ENCODE results near the gene HSFX3. TPM values are rescaled to one million over a fixed set of nuclear protein-coding genes. Genes with fewer than 3 reads are reported as not detected.
"Not testable (repeated sequence)": the region's sequence is repeated elsewhere in the genome, so short reads cannot be mapped to it uniquely, and the experiment has no call there.

HSFX3 gene
- total and polyA plus RNA-seq, 2 of the 13 experiments (the other 11 are each of a cell fraction or from before 2014, with no cell fraction given) = not detected

DNA sequence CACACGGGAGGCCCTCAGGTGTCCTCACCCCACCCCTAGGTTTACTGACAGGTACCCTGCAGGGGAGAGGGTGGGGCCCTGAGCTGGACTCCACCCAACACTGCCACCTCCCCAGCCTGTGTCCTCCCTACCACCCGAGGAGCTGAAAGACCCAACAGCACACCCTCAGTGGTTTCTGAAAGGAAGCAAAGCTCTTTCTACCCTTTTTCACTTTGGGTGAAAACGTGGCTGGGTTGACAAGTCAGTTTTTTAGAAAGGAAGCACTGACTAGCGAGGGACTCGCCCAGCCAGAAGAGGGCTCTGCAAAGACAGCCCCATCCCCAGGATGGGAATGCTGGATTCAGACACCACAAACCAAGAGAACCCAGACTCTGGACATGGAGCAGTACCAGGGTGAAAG, 46.8 kb downstream of the HSFX3 start:
- BruUV-seq (replicated peaks); H3K36me3 ChIP-seq (replicated peaks in 1 of 2; ENCODE audit: control insufficient read depth in 1 of 2, insufficient read depth in 2 of 2, low read length in 2 of 2); CTCF ChIA-PET (ENCODE audit: low intra/inter-chr PET ratio, low total read pairs); H3K9ac ChIP-seq (ENCODE audit: insufficient read depth, low read depth, low read length); H3K9me3 ChIP-seq (ENCODE audit: low read length); H3K4me3 ChIP-seq (replicated peaks in 1 of 3; ENCODE audit: insufficient read depth in 1 of 3, low read depth in 2 of 3, low read length in 3 of 3); intact Hi-C loops (cut with micrococcal nuclease; ENCODE audit: unreplicated experiment); POLR2A ChIA-PET; H3K4me2 ChIP-seq (ENCODE audit: low read depth, low read length); in situ Hi-C loops (cut with HindIII; ENCODE audit: extremely low pct_ligation_motif_present, low pct_unique_long_range_greater_than_20kb); H3K27ac ChIP-seq (ENCODE audit: extremely low read length, insufficient read depth, low read length); H3K79me2 ChIP-seq (ENCODE audit: insufficient read depth, low read length); ATAC-seq; DNase-seq (ENCODE audit: low spot score); H3K27me3 ChIP-seq (ENCODE audit: control insufficient read depth in 1 of 2, insufficient read depth in 2 of 2, low read length in 2 of 2); H2AFZ ChIP-seq (ENCODE audit: low read length); H4K20me1 ChIP-seq (ENCODE audit: insufficient read depth, low read length): not testable (repeated sequence)
- H3K4me1 ChIP-seq (ENCODE audit: insufficient read depth, low read length) = peaks cover 16% of the 10 kb centered on the region
- peak; percentile 4 for FAIRE-seq
- WGBS (ENCODE audit: low lambda C conversion rate) = no CpG with 5 or more reads among the region's 5 CpGs

- no peak overlapping the region for H3K27ac ChIP-seq (ENCODE audit: extremely low read length, insufficient read depth, low read length)
- ChIA-PET POLR2A (no interaction called here), CTCF (ENCODE audit: low intra/inter-chr PET ratio, low total read pairs) (no interaction called here)
- in situ Hi-C loops (cut with HindIII; ENCODE audit: extremely low pct_ligation_motif_present, low pct_unique_long_range_greater_than_20kb) = no loop called here
- no peak for DNase-seq (ENCODE audit: low spot score)
- intact Hi-C loops (cut with micrococcal nuclease; ENCODE audit: unreplicated experiment) = no loop called here
- H3K79me2 ChIP-seq (ENCODE audit: insufficient read depth, low read length) = no peaks in the 10 kb centered on the region
- H3K4me3 ChIP-seq (replicated peaks in 1 of 3; ENCODE audit: insufficient read depth in 1 of 3, low read depth in 2 of 3, low read length in 3 of 3) = no peak overlapping the region
- H3K4me1 ChIP-seq (ENCODE audit: insufficient read depth, low read length) = peaks cover 20% of the 10 kb centered on the region
- no peaks in the 10 kb centered on the region for H3K27me3 ChIP-seq (ENCODE audit: control insufficient read depth in 1 of 2, insufficient read depth in 2 of 2, low read length in 2 of 2)
- FAIRE-seq = no peak
- no peak overlapping the region for H3K9ac ChIP-seq (ENCODE audit: insufficient read depth, low read depth, low read length)
- H4K20me1 ChIP-seq (ENCODE audit: insufficient read depth, low read length) = no peaks in the 10 kb centered on the region
- TF ChIP-seq ONECUT2 (CRISPR knock-in tag; IDR thresholded peaks at IDR 0.05) = no peak
- no peak for TF ChIP-seq SMARCE1 (IDR thresholded peaks at IDR 0.05; ENCODE audit: borderline replicate concordance)
- TF ChIP-seq SRSF4 (IDR thresholded peaks at IDR 0.05; ENCODE audit: low read depth, low read length, poor library complexity, severe bottlenecking) = no peak
- no peak for TF ChIP-seq ZFP1 (CRISPR knock-in tag; IDR thresholded peaks at IDR 0.05)
- TF ChIP-seq YY1 (IDR thresholded peaks at IDR 0.05; ENCODE audit: insufficient read depth, insufficient replicate concordance, low read depth, low read length) = no peak
- TF ChIP-seq GATA4 (IDR thresholded peaks at IDR 0.05; ENCODE audit: borderline replicate concordance, low read depth) = no peak
- TF ChIP-seq ZBTB34 (CRISPR knock-in tag; IDR thresholded peaks at IDR 0.05) = no peak
- no peak for TF ChIP-seq SOX13 (IDR thresholded peaks at IDR 0.05)
- no peak for TF ChIP-seq SOX13 (CRISPR knock-in tag; conservative IDR thresholded peaks at IDR 0.05 in 1 of 2, IDR thresholded peaks at IDR 0.05 in 1 of 2)
- TF ChIP-seq HES4 (CRISPR knock-in tag; IDR thresholded peaks at IDR 0.05; ENCODE audit: borderline replicate concordance) = no peak
- no peak for TF ChIP-seq MATR3 (CRISPR knock-in tag; IDR thresholded peaks at IDR 0.05)
- BruUV-seq (replicated peaks) = no TSS peak
- H3K36me3 ChIP-seq (replicated peaks in 1 of 2; ENCODE audit: control insufficient read depth in 1 of 2, insufficient read depth in 2 of 2, low read length in 2 of 2) = peaks cover 0 to 2% of the 10 kb centered on the region in 2 experiments; a peak in 1 of 5 replicates
- H2AFZ ChIP-seq (ENCODE audit: low read length) = no peak overlapping the region
- WGBS (ENCODE audit: low lambda C conversion rate) = 100% methylated on average over 1 of the region's 5 CpGs
- no peaks in the 10 kb centered on the region for H3K9me3 ChIP-seq (ENCODE audit: low read length)
- no peak overlapping the region for H3K4me2 ChIP-seq (ENCODE audit: low read depth, low read length)
- no peak for ATAC-seq
Measured at GRCh38 chrX:149499766-149500165, 50.0 kb downstream of the HSFX3 start.
